ENCODE data around the gene EPN1. TPM values are rescaled to one million over a fixed set of nuclear protein-coding genes. Genes with fewer than 3 reads are reported as not detected.

Gene EPN1
- total and polyA plus RNA-seq, 2 of the 13 experiments (the other 11 are each of a cell fraction or from before 2014, with no cell fraction given) = 28.9 to 31.7 TPM

DNA sequence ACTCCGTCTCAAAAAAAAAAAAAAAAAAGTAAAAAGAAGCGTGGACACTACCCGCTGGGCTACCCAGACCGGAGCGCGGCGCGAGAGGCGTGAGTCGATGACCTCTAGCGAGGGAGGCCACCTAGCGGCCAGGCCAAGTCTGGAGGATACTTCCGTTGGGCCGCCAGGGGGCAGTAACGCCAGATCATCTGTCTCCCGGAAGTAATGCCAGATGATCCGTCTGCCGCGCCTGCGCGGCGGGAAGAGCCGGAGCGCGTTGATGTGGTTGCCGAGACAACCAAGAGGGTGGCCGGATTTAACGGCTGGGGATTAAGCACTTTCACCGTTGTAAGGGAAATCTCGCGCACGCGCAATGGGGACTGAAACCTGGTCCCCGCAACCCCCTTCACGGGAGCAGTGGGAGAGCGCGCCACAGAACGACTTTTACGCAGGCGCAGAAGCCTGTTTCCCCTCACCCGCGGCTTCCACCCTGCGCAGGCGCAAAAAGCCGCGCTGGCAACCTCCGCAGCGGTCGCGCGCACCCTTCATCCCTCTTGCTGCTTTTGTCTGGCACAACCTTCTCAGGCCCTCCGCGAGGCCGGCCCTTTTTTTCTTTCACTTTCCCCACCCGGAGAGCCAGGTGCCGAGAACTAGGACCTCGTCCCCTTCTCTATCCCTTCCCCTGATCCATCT, 21.2 kb upstream of the EPN1 start (continued):
- TF ChIP-seq, protein P1, sequence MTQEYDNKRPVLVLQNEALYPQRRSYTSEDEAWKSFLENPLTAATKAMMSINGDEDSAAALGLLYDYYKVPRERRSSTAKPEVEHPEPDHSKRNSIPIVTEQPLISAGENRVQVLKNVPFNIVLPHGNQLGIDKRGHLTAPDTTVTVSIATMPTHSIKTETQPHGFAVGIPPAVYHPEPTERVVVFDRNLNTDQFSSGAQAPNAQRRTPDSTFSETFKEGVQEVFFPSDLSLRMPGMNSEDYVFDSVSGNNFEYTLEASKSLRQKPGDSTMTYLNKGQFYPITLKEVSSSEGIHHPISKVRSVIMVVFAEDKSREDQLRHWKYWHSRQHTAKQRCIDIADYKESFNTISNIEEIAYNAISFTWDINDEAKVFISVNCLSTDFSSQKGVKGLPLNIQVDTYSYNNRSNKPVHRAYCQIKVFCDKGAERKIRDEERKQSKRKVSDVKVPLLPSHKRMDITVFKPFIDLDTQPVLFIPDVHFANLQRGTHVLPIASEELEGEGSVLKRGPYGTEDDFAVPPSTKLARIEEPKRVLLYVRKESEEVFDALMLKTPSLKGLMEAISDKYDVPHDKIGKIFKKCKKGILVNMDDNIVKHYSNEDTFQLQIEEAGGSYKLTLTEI (CRISPR knock-in tag; conservative IDR thresholded peaks at IDR 0.05) = no peak
- no peak for TF ChIP-seq KLF9 (CRISPR knock-in tag; IDR thresholded peaks at IDR 0.05; ENCODE audit: low read depth)
- peak; percentile 91 for TF ChIP-seq HDAC1 (CRISPR knock-in tag; IDR thresholded peaks at IDR 0.05)
- TF ChIP-seq CENPX (CRISPR knock-in tag; IDR thresholded peaks at IDR 0.05) = no peak
- TF ChIP-seq, protein P2, sequence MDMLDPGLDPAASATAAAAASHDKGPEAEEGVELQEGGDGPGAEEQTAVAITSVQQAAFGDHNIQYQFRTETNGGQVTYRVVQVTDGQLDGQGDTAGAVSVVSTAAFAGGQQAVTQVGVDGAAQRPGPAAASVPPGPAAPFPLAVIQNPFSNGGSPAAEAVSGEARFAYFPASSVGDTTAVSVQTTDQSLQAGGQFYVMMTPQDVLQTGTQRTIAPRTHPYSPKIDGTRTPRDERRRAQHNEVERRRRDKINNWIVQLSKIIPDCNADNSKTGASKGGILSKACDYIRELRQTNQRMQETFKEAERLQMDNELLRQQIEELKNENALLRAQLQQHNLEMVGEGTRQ (IDR thresholded peaks at IDR 0.05; ENCODE audit: low read depth, low read length) = no peak
- TF ChIP-seq, protein P2 (CRISPR knock-in tag; IDR thresholded peaks at IDR 0.05; ENCODE audit: borderline replicate concordance) = no peak
- TF ChIP-seq, protein P3, sequence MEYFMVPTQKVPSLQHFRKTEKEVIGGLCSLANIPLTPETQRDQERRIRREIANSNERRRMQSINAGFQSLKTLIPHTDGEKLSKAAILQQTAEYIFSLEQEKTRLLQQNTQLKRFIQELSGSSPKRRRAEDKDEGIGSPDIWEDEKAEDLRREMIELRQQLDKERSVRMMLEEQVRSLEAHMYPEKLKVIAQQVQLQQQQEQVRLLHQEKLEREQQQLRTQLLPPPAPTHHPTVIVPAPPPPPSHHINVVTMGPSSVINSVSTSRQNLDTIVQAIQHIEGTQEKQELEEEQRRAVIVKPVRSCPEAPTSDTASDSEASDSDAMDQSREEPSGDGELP (IDR thresholded peaks at IDR 0.05; ENCODE audit: borderline replicate concordance, low read depth) = peak; percentile 80; the same call in 1 of the 2 replicates
- TF ChIP-seq, protein P4, sequence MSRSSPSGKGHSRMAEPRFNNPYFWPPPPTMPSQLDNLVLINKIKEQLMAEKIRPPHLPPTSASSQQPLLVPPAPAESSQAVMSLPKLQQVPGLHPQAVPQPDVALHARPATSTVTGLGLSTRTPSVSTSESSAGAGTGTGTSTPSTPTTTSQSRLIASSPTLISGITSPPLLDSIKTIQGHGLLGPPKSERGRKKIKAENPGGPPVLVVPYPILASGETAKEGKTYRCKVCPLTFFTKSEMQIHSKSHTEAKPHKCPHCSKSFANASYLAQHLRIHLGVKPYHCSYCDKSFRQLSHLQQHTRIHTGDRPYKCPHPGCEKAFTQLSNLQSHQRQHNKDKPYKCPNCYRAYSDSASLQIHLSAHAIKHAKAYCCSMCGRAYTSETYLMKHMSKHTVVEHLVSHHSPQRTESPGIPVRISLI (CRISPR knock-in tag; IDR thresholded peaks at IDR 0.05; ENCODE audit: borderline replicate concordance) = peak; percentile 56; the same call in 1 of the 2 replicates
- no peak for TF ChIP-seq NAIF1 (CRISPR knock-in tag; IDR thresholded peaks at IDR 0.05; ENCODE audit: borderline replicate concordance)
- no peak for TF ChIP-seq POLR2AphosphoS2 (IDR thresholded peaks at IDR 0.05; ENCODE audit: low read depth, low read length)
- TF ChIP-seq ZFP82 (CRISPR knock-in tag; IDR thresholded peaks at IDR 0.05; ENCODE audit: borderline replicate concordance) = peak; percentile 67; the same call in 1 of the 2 replicates
- no peak; the same call in 1 of the 2 replicates for TF ChIP-seq KLF15 (CRISPR knock-in tag; IDR thresholded peaks at IDR 0.05; ENCODE audit: borderline replicate concordance)
- peak; percentile 25; the same call in 1 of the 2 replicates for TF ChIP-seq TOE1 (CRISPR knock-in tag; IDR thresholded peaks at IDR 0.05)
- TF ChIP-seq ZNF101 (CRISPR knock-in tag; IDR thresholded peaks at IDR 0.05; ENCODE audit: borderline replicate concordance, low read depth) = no peak; the same call in 1 of the 2 replicates
- TF ChIP-seq, protein P5, sequence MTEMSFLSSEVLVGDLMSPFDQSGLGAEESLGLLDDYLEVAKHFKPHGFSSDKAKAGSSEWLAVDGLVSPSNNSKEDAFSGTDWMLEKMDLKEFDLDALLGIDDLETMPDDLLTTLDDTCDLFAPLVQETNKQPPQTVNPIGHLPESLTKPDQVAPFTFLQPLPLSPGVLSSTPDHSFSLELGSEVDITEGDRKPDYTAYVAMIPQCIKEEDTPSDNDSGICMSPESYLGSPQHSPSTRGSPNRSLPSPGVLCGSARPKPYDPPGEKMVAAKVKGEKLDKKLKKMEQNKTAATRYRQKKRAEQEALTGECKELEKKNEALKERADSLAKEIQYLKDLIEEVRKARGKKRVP (CRISPR knock-in tag; IDR thresholded peaks at IDR 0.05) = 0 out of 4 replicates have a peak, but pooled peaks of 1 of the 2 experiments have one; percentile 54
- TF ChIP-seq, protein P6, sequence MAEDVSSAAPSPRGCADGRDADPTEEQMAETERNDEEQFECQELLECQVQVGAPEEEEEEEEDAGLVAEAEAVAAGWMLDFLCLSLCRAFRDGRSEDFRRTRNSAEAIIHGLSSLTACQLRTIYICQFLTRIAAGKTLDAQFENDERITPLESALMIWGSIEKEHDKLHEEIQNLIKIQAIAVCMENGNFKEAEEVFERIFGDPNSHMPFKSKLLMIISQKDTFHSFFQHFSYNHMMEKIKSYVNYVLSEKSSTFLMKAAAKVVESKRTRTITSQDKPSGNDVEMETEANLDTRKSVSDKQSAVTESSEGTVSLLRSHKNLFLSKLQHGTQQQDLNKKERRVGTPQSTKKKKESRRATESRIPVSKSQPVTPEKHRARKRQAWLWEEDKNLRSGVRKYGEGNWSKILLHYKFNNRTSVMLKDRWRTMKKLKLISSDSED (CRISPR knock-in tag; IDR thresholded peaks at IDR 0.05) = no peak
- peak; percentile 11; the same call in 1 of the 2 replicates for TF ChIP-seq FOXO1 (CRISPR knock-in tag; IDR thresholded peaks at IDR 0.05)
- TF ChIP-seq, protein P7, sequence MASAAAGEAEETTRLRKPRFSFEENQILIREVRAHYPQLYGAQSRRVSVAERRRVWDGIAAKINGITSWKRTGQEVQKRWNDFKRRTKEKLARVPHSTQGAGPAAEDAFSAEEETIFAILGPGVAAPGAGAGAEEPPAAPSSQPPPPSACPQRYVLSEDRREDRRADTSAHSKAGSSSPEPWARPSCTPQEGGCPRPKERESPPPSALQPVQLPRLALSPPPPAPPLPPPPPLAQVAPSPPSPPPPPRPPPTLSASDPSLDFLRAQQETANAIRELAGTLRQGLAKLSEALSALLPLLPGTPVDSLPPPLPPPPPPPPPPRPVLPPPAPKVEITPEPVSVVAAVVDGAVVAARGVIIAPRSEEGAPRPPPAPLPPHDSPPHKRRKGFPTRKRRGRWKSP (CRISPR knock-in tag; IDR thresholded peaks at IDR 0.05) = peak; percentile 47; the same call in 1 of the 2 replicates
